Left lobe of liver (tissue), 2 donors: ENCODE data around the gene SHISAL2B. TPM values are rescaled to one million over a fixed set of nuclear protein-coding genes. Genes with fewer than 3 reads are reported as not detected.
"Not testable (repeated sequence)": the region's sequence is repeated elsewhere in the genome, so short reads cannot be mapped to it uniquely, and the experiment has no call there.

ENCODE experiments used
- ATAC-seq: fragments of 200-7000 bp; cut with Tn5 transposase; one replicate; pipeline ENCODE4 v1.9.1; 2020; ENCODE audit warnings: mild to moderate bottlenecking, moderate library complexity
- DNase-seq: peaks from one replicate; pipeline ENCODE4 v3.0.0-alpha.2; 2020; ENCODE audit warnings: low spot score
- total RNA-seq: library from RNA; stranded (reverse); gene quantifications from one replicate; pipeline ENCODE4 v1.2.1, GENCODE V29; 2021
- donor health status: DM: no; HTN: no; CAD: no; lungs with moderate emphysema.
- donor health status: DM: no; HTN: yes; CAD: no.

SHISAL2B gene
- total RNA-seq, result not detected

GRCh38 chr5:64690417-64691151 is at the start of gene SHISAL2B:
SHISAL2B (plus strand) TSS chr5:64690503; CDS start chr5:64690624, 121 bp downstream.
- no peak for DNase-seq
- ATAC-seq, result peak; percentile 37

GRCh38 chr5:64644831-64645230 is 45.5 kb upstream of the SHISAL2B start:
- no peak for DNase-seq
- no peak for ATAC-seq

GRCh38 chr5:64646169-64646568 is 44.1 kb upstream of the SHISAL2B start:
- DNase-seq (no peak), ATAC-seq (no peak)

GRCh38 chr5:64649512-64649911 is 40.8 kb upstream of the SHISAL2B start:
- DNase-seq (no peak), ATAC-seq (no peak)

- ATAC-seq, result no peak
- no peak for DNase-seq
These were observed 36.3 kb upstream of the SHISAL2B start for GRCh38 chr5:64653766-64654560.

- peak; percentile 33 for ATAC-seq
- no peak for DNase-seq
These were observed 35.8 kb upstream of the SHISAL2B start for GRCh38 chr5:64654561-64654938.

GRCh38 chr5:64655596-64655995 is 34.7 kb upstream of the SHISAL2B start:
- ATAC-seq (no peak), DNase-seq (no peak)

GRCh38 chr5:64659289-64659688 is 31.0 kb upstream of the SHISAL2B start:
- DNase-seq, result no peak
- ATAC-seq, result no peak

GRCh38 chr5:64663181-64663580 is 27.1 kb upstream of the SHISAL2B start:
- not testable (repeated sequence) for ATAC-seq

GRCh38 chr5:64665243-64665642 is 25.1 kb upstream of the SHISAL2B start:
- ATAC-seq, result no peak
- no peak for DNase-seq

More at GRCh38 chr5:64663181-64663580, 27.1 kb upstream of the SHISAL2B start:
- not testable (repeated sequence) for DNase-seq

GRCh38 chr5:64666078-64666477 is 24.2 kb upstream of the SHISAL2B start:
- no peak for ATAC-seq

GRCh38 chr5:64667068-64667467 is 23.2 kb upstream of the SHISAL2B start:
- no peak for ATAC-seq
- no peak for DNase-seq

More at GRCh38 chr5:64666078-64666477, 24.2 kb upstream of the SHISAL2B start:
- DNase-seq, result no peak

GRCh38 chr5:64670277-64670676 is 20.0 kb upstream of the SHISAL2B start:
- ATAC-seq (no peak), DNase-seq (no peak)

- no peak for DNase-seq
These were observed 18.6 kb upstream of the SHISAL2B start for GRCh38 chr5:64671678-64672077.

GRCh38 chr5:64678374-64678773 is 11.9 kb upstream of the SHISAL2B start:
- ATAC-seq (no peak), DNase-seq (no peak)

More at GRCh38 chr5:64671678-64672077, 18.6 kb upstream of the SHISAL2B start:
- ATAC-seq, result no peak

GRCh38 chr5:64680289-64680688 is 10.0 kb upstream of the SHISAL2B start:
- DNase-seq, result no peak
- ATAC-seq, result no peak

GRCh38 chr5:64682608-64683007 is 7.7 kb upstream of the SHISAL2B start:
- ATAC-seq (no peak), DNase-seq (no peak)

- no peak for ATAC-seq
- no peak for DNase-seq
These were observed 4.4 kb upstream of the SHISAL2B start for GRCh38 chr5:64685866-64686265.

- DNase-seq (no peak), ATAC-seq (no peak)
These were observed 1.9 kb upstream of the SHISAL2B start for GRCh38 chr5:64688391-64688790.

GRCh38 chr5:64688965-64689364 is 1.3 kb upstream of the SHISAL2B start:
- DNase-seq, result no peak
- ATAC-seq, result no peak

GRCh38 chr5:64690104-64690416 is 243 bp upstream of the SHISAL2B start:
- ATAC-seq (no peak), DNase-seq (no peak)

- DNase-seq (no peak), ATAC-seq (no peak)
These were observed 988 bp downstream of the SHISAL2B start for GRCh38 chr5:64691291-64691690.
